H9 (cell line): Measurements from ENCODE around the gene ACER3. TPM values are rescaled to one million over a fixed set of nuclear protein-coding genes. Genes with fewer than 3 reads are reported as not detected.

Source experiments
- DNase-seq: peaks from one replicate; pipeline ENCODE4 v3.0.0-alpha.2; 2017
- H2AFZ ChIP-seq: one replicate; pipeline ENCODE4 v1.6.1; 2013; ENCODE audit warnings: mild to moderate bottlenecking, low read length, control low read depth, moderate library complexity
- H2AK5ac ChIP-seq: 2 replicates; pipeline ENCODE4 v1.6.1; 2013; ENCODE audit warnings: low read length, control low read depth, mixed read lengths; ENCODE audit not compliant: insufficient read length
- H2BK120ac ChIP-seq: one replicate; pipeline ENCODE4 v1.6.1; 2013; ENCODE audit warnings: low read depth, mild to moderate bottlenecking, low read length, control low read depth, inconsistent platforms; ENCODE audit not compliant: poor library complexity, severe bottlenecking
- H2BK12ac ChIP-seq: 2 replicates; pipeline ENCODE4 v1.6.1; 2013; ENCODE audit warnings: low read length, control low read depth, mixed read lengths, low read depth; ENCODE audit not compliant: insufficient read length
- H2BK15ac ChIP-seq: 2 replicates; pipeline ENCODE4 v1.6.1; 2013; ENCODE audit warnings: low read depth, low read length, control low read depth
- H2BK20ac ChIP-seq: one replicate; pipeline ENCODE4 v1.6.1; 2013; ENCODE audit warnings: low read depth, mild to moderate bottlenecking, low read length, control low read depth, inconsistent platforms; ENCODE audit not compliant: poor library complexity, severe bottlenecking
- H2BK5ac ChIP-seq: 2 replicates; pipeline ENCODE4 v1.6.1; 2013; ENCODE audit warnings: low read length, control low read depth, mixed read lengths; ENCODE audit not compliant: insufficient read length
- H3K14ac ChIP-seq: 2 replicates; pipeline ENCODE4 v1.6.1; 2013; ENCODE audit warnings: low read length, control low read depth; ENCODE audit not compliant: insufficient read depth
- H3K18ac ChIP-seq: 2 replicates; pipeline ENCODE4 v1.6.1; 2013; ENCODE audit warnings: low read depth, mild to moderate bottlenecking, mixed read lengths, low read length, control low read depth; ENCODE audit not compliant: insufficient read length
- H3K23ac ChIP-seq: 2 replicates; pipeline ENCODE4 v1.6.1; 2013; ENCODE audit warnings: low read length, control low read depth, mixed read lengths, low read depth; ENCODE audit not compliant: insufficient read length
- H3K23me2 ChIP-seq: 2 replicates; pipeline ENCODE4 v1.6.1; 2013; ENCODE audit warnings: low read depth, mild to moderate bottlenecking, mixed read lengths, low read length, control low read depth; ENCODE audit not compliant: insufficient read length, poor library complexity, severe bottlenecking
- H3K27ac ChIP-seq: 2 replicates; pipeline ENCODE4 v1.5.1; 2013; ENCODE audit warnings: low read length, control low read depth, mixed read lengths, low read depth; ENCODE audit not compliant: insufficient read length
- H3K27me3 ChIP-seq: 2 replicates; pipeline ENCODE4 v1.6.1; 2013; ENCODE audit warnings: low read length, control low read depth, inconsistent platforms; ENCODE audit not compliant: insufficient read depth
- H3K4ac ChIP-seq: 2 replicates; pipeline ENCODE4 v1.6.1; 2013; ENCODE audit warnings: low read depth, mild to moderate bottlenecking, control low read depth, inconsistent platforms, low read length, moderate library complexity
- H3K4me1 ChIP-seq: 2 replicates; pipeline ENCODE4 v1.6.1; 2013; ENCODE audit warnings: low read length, control low read depth, inconsistent platforms; ENCODE audit not compliant: insufficient read depth
- H3K4me2 ChIP-seq: 2 replicates; pipeline ENCODE4 v1.6.1; 2013; ENCODE audit warnings: low read length, control low read depth, mixed read lengths; ENCODE audit not compliant: insufficient read length, insufficient read depth
- H3K56ac ChIP-seq: 2 replicates; pipeline ENCODE4 v1.6.1; 2013; ENCODE audit warnings: low read depth, mild to moderate bottlenecking, mixed read lengths, low read length, control low read depth; ENCODE audit not compliant: insufficient read length
- H3K79me1 ChIP-seq: 2 replicates; pipeline ENCODE4 v1.6.1; 2013; ENCODE audit warnings: low read depth, mild to moderate bottlenecking, moderate library complexity, low read length, control low read depth, inconsistent platforms; ENCODE audit not compliant: insufficient read depth, poor library complexity, severe bottlenecking
- H3K79me2 ChIP-seq: 2 replicates; pipeline ENCODE4 v1.6.1; 2013; ENCODE audit warnings: low read length, control low read depth, inconsistent platforms; ENCODE audit not compliant: insufficient read depth
- H3K9ac ChIP-seq: 2 replicates; pipeline ENCODE4 v1.6.1; 2013; ENCODE audit warnings: low read length, control low read depth, mixed read lengths; ENCODE audit not compliant: insufficient read length; ENCODE audit errors: extremely low read depth
- H3K9me3 ChIP-seq: one replicate; pipeline ENCODE4 v1.6.1; 2013; ENCODE audit warnings: low read depth, low read length, inconsistent platforms; ENCODE audit not compliant: control insufficient read depth
- H3T11ph ChIP-seq: one replicate; pipeline ENCODE4 v1.6.1; 2013; ENCODE audit warnings: mild to moderate bottlenecking, low read length, control low read depth, inconsistent platforms
- H4K20me1 ChIP-seq: one replicate; pipeline ENCODE4 v1.6.1; 2013; ENCODE audit not compliant: control insufficient read depth, insufficient read length, insufficient read depth
- H4K5ac ChIP-seq: 2 replicates; pipeline ENCODE4 v1.6.1; 2013; ENCODE audit warnings: low read depth, mild to moderate bottlenecking, mixed read lengths, low read length, control low read depth; ENCODE audit not compliant: insufficient read length
- H4K8ac ChIP-seq: replicated peaks from 2 replicates; pipeline ENCODE4 v1.6.1; 2013; ENCODE audit warnings: low read length, control low read depth, mixed read lengths, low read depth; ENCODE audit not compliant: insufficient read length
- H4K91ac ChIP-seq: 2 replicates; pipeline ENCODE4 v1.6.1; 2013; ENCODE audit warnings: low read depth, mild to moderate bottlenecking, moderate library complexity, mixed read lengths, low read length, control low read depth; ENCODE audit not compliant: insufficient read length
- H3K27ac Mint-ChIP-seq, 3 experiments: 2 replicates in 2 of 3; 3 replicates in 1 of 3; pipeline ENCODE4 v1.8.0; 2020 to 2021; ENCODE audit warnings: mixed read lengths in 3 of 3, mild to moderate bottlenecking in 1 of 3, moderate library complexity in 1 of 3
- H3K27me3 Mint-ChIP-seq: 2 replicates; pipeline ENCODE4 v1.8.0; 2021; ENCODE audit warnings: low read depth, mild to moderate bottlenecking, moderate library complexity, mixed read lengths
- H3K36me3 Mint-ChIP-seq, 3 experiments: 2 replicates in 2 of 3; 3 replicates in 1 of 3; pipeline ENCODE4 v1.8.0; 2020 to 2021; ENCODE audit warnings: low read depth in 3 of 3, mixed read lengths in 3 of 3; ENCODE audit not compliant: insufficient read depth in 1 of 3
- H3K4me1 Mint-ChIP-seq, 2 experiments: 2 replicates each; pipeline ENCODE4 v1.8.0; 2020; ENCODE audit warnings: mixed read lengths in 2 of 2
- H3K4me3 Mint-ChIP-seq, 2 experiments: 2 replicates in 1 of 2; 3 replicates in 1 of 2; pipeline ENCODE4 v1.8.0; 2020 to 2021; ENCODE audit warnings: mild to moderate bottlenecking in 2 of 2, mixed read lengths in 2 of 2, moderate library complexity in 1 of 2
- H3K9me3 Mint-ChIP-seq, 2 experiments: 2 replicates in 1 of 2; 3 replicates in 1 of 2; pipeline ENCODE4 v1.8.0; 2020; ENCODE audit warnings: mild to moderate bottlenecking in 2 of 2, mixed read lengths in 2 of 2, moderate library complexity in 1 of 2
- CTCF ChIP-seq: fragments of 200-600 bp; sonication (generic); conservative IDR thresholded peaks from 3 replicates; pipeline ENCODE4 v1.8.0; 2021; ENCODE audit warnings: antibody characterized with exemption, mild to moderate bottlenecking
- WGBS: extraction: QIAGEN DNeasy Blood & Tissue Kit; methylation state at CpG from one replicate; pipeline ENCODE4 v1.1.7; 2013; ENCODE audit warnings: missing lambda C conversion rate, low lambda C conversion rate, mixed read lengths; ENCODE audit not compliant: insufficient read length; ENCODE audit errors: extremely low coverage; 5-methylcytosine and 5-hydroxymethylcytosine counted together
- total RNA-seq: library from RNA; stranded (reverse); gene quantifications from 2 replicates; pipeline ENCODE4 v1.2.1, GENCODE V29; 2021

ACER3 gene
- total RNA-seq, 1 experiment from 2014 or later = 14.7 TPM

GRCh38 chr11:77026743-77027142 lies 166.0 kb downstream of the ACER3 start:
- Histone ChIP-seq H3K79me1 (no peaks in the 10 kb centered on the region), H4K20me1 (no peaks in the 10 kb centered on the region), H3K79me2 (no peaks in the 10 kb centered on the region), H3K27ac (no peak overlapping the region), H2BK15ac (no peak overlapping the region), H3K4me2 (no peak overlapping the region), H2BK20ac (no peak overlapping the region), H3K4ac (no peak overlapping the region), H3K27me3 (no peaks in the 10 kb centered on the region; the same call in 1 of the 2 replicates), H2BK5ac (no peak overlapping the region), H3K23ac (no peak overlapping the region), H4K8ac (no peak overlapping the region), H3T11ph (no peak overlapping the region), H3K23me2 (no peaks in the 10 kb centered on the region), H3K18ac (no peak overlapping the region), H2AFZ (no peak overlapping the region), H2BK120ac (no peak overlapping the region), H3K9ac (no peak overlapping the region), H3K56ac (no peak overlapping the region), H4K5ac (no peak overlapping the region), H2AK5ac (no peak overlapping the region), H3K9me3 (no peaks in the 10 kb centered on the region), H2BK12ac (no peak overlapping the region), H4K91ac (no peak overlapping the region), H3K14ac (no peak overlapping the region), H3K4me1 (no peaks in the 10 kb centered on the region; the same call in 1 of the 2 replicates)
- Mint-ChIP-seq H3K36me3 (no peaks in the 10 kb centered on the region), H3K9me3 (no peaks in the 10 kb centered on the region; a peak in 1 of 5 replicates), H3K4me1 (peaks cover 4 to 11% of the 10 kb centered on the region in 2 experiments; a peak in 3 of 4 replicates), H3K27ac (no peak overlapping the region), H3K4me3 (no peak overlapping the region), H3K27me3 (peaks cover 10% of the 10 kb centered on the region)
- DNase-seq = no peak
- WGBS = no CpG with 5 or more reads among the region's 2 CpGs
- no peak for TF ChIP-seq CTCF
